Eye (tissue), 1 donor: Measurements from ENCODE around the gene NKD1.
A peak's percentile ranks its signal among the peaks of the same experiment; 100 is the strongest.

Experiments used
- DNase-seq: peaks from one replicate; pipeline ENCODE4 v3.0.0-alpha.2; 2015

NKD1 gene

GRCh38 chr16:50679676-50680555 lies 131.7 kb downstream of the NKD1 start:
- DNase-seq = no peak

GRCh38 chr16:50680556-50680893 lies 132.3 kb downstream of the NKD1 start:
- no peak for DNase-seq

GRCh38 chr16:50681021-50681885 lies 133.1 kb downstream of the NKD1 start, which contains the start of gene SNX20:
SNX20 (minus strand) TSS chr16:50681312; CDS start chr16:50677526, 3,786 bp downstream.
- no peak for DNase-seq

- no peak for DNase-seq
Observed at GRCh38 chr16:50683689-50684374, 135.6 kb downstream of the NKD1 start.

- DNase-seq = no peak
Observed at GRCh38 chr16:50684823-50685461, 136.7 kb downstream of the NKD1 start.

GRCh38 chr16:50685462-50686063 lies 137.4 kb downstream of the NKD1 start:
- no peak for DNase-seq

- DNase-seq = peak; percentile 54
Observed at GRCh38 chr16:50688083-50688482, 139.9 kb downstream of the NKD1 start.

- no peak for DNase-seq
Observed at GRCh38 chr16:50688867-50689266, 140.7 kb downstream of the NKD1 start.

GRCh38 chr16:50690177-50690576 lies 142.0 kb downstream of the NKD1 start:
- no peak for DNase-seq

GRCh38 chr16:50692644-50692998 lies 144.4 kb downstream of the NKD1 start:
- no peak for DNase-seq

GRCh38 chr16:50692999-50693781 lies 145.0 kb downstream of the NKD1 start, which contains the start of gene NOD2:
NOD2 (plus strand) TSS chr16:50693606; CDS start chr16:50699496, 5,890 bp downstream.
- peak; percentile 42 for DNase-seq

GRCh38 chr16:50694206-50694605 lies 146.0 kb downstream of the NKD1 start:
- DNase-seq = no peak

- no peak for DNase-seq
Observed at GRCh38 chr16:50695017-50696000, 147.1 kb downstream of the NKD1 start.

- DNase-seq = no peak
Observed at GRCh38 chr16:50696126-50696525, 147.9 kb downstream of the NKD1 start.

- DNase-seq = no peak
Observed at GRCh38 chr16:50696575-50697420, 148.6 kb downstream of the NKD1 start.

- DNase-seq = no peak
Observed at GRCh38 chr16:50697421-50697715, 149.2 kb downstream of the NKD1 start.

- no peak for DNase-seq
Observed at GRCh38 chr16:50697881-50698767, 149.9 kb downstream of the NKD1 start.
